ENCODE measurements around the gene GNB1.

DNA sequence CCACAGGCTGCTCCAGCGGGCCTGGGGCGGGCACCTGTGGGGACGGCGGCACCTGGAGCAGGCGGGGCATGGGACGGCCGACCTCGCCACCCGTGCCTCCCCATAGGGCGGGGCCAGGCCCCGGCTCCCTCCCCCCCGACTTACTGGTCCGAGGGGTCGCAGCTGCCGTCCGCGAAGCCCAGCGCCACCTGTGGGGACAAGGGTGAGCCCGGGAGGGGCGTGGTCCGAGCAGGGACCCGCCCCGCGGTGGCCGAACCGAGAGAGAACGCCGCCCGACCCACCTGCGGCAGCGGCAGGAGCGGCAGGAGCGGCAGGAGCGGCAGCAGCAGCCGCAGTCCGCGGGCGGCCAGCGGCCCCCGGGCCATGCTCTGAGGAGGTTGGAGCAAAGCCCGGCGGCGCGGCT is 28.0 kb upstream of the GNB1 start, which contains the start of gene TMEM52:
- TF ChIP-seq, protein P1, sequence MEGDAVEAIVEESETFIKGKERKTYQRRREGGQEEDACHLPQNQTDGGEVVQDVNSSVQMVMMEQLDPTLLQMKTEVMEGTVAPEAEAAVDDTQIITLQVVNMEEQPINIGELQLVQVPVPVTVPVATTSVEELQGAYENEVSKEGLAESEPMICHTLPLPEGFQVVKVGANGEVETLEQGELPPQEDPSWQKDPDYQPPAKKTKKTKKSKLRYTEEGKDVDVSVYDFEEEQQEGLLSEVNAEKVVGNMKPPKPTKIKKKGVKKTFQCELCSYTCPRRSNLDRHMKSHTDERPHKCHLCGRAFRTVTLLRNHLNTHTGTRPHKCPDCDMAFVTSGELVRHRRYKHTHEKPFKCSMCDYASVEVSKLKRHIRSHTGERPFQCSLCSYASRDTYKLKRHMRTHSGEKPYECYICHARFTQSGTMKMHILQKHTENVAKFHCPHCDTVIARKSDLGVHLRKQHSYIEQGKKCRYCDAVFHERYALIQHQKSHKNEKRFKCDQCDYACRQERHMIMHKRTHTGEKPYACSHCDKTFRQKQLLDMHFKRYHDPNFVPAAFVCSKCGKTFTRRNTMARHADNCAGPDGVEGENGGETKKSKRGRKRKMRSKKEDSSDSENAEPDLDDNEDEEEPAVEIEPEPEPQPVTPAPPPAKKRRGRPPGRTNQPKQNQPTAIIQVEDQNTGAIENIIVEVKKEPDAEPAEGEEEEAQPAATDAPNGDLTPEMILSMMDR (IDR thresholded peaks at IDR 0.05; ENCODE audit: insufficient read depth, low read length, poor library complexity, severe bottlenecking): no peak
- no peak for TF ChIP-seq EZH2phosphoT487 (conservative IDR thresholded peaks at IDR 0.05; ENCODE audit: low read length)

Data from SU-DHL-6 (cell line).